ENCODE data around the gene ELOVL5. TPM values are rescaled to one million over a fixed set of nuclear protein-coding genes. Genes with fewer than 3 reads are reported as not detected.
"Not testable (repeated sequence)": the region's sequence is repeated elsewhere in the genome, so short reads cannot be mapped to it uniquely, and the experiment has no call there.

ELOVL5 gene
- total RNA-seq, 1 donor from 2014 or later: 19.0 TPM

DNA sequence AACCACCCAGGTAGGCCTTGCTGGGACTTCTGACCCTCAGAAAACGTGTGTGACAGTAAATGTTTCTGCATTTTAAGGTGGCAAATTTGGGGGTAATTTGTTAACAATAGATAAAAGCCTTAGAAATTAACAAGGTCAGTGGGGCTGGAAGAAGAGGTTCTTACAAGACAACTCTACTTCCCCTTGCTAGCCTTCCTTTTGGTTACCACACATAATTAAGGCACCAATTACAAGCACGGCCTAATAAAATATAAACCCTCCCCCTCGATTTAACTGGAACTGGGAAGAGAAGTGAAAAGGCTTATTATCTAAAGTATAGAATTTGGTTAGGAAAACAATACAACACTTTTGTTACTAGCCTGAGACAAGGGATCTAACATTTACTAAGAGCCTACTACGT, 38.8 kb downstream of the ELOVL5 start:
- H3K4me1 ChIP-seq: peaks cover 65% of the 10 kb centered on the region
- no peak overlapping the region for H3K27ac ChIP-seq (replicated peaks)
- TF ChIP-seq, protein P1, sequence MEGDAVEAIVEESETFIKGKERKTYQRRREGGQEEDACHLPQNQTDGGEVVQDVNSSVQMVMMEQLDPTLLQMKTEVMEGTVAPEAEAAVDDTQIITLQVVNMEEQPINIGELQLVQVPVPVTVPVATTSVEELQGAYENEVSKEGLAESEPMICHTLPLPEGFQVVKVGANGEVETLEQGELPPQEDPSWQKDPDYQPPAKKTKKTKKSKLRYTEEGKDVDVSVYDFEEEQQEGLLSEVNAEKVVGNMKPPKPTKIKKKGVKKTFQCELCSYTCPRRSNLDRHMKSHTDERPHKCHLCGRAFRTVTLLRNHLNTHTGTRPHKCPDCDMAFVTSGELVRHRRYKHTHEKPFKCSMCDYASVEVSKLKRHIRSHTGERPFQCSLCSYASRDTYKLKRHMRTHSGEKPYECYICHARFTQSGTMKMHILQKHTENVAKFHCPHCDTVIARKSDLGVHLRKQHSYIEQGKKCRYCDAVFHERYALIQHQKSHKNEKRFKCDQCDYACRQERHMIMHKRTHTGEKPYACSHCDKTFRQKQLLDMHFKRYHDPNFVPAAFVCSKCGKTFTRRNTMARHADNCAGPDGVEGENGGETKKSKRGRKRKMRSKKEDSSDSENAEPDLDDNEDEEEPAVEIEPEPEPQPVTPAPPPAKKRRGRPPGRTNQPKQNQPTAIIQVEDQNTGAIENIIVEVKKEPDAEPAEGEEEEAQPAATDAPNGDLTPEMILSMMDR (IDR thresholded peaks at IDR 0.05; ENCODE audit: borderline replicate concordance): no peak
- intact Hi-C loops (cut with micrococcal nuclease): no loop called here
- no peaks in the 10 kb centered on the region for H3K36me3 ChIP-seq
- H3K27me3 ChIP-seq (ENCODE audit: low read depth): no peaks in the 10 kb centered on the region
- peaks cover 5% of the 10 kb centered on the region for H3K9me3 ChIP-seq (replicated peaks)
- H3K4me3 ChIP-seq: no peak overlapping the region
- no peak for DNase-seq

DNA sequence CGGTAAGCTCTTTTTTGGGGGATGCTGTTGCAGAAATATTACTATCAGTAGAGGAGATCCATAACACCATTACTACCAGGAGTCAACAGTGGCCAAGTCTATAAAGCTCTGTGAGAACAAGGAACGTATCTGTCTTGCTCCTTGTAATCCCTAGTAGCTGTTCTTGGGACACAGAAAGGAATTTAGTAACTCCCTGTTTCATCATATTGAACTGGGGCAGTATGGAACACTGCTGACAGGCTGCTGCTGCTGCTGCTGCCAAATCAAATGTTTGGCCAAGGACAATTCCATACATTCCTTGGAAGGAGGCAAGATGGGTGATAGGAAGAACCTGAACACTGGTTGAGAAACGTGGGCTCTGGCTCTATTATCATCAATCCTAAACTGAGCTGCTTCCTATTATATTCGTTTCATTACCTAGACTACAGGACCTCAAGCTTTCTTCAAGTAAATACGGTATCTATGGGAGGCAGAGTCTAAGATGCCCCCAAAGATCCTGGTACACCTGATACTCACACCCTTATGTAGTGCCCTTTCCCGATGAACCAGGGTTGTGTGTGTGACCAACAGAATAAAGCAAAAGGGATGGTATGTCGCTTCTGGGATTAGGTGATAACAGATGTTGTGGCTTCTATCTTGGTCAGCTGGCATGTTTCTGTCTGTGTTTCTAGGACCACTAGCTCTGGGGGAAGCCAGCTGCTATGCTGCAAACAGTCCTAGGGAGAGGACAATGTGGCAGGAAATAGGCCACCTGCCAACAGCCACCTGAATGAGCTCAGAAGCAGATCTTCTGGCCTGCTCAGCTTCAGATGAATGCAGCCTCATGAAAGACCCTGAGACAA, 39.5 kb downstream of the ELOVL5 start:
- no peak for DNase-seq
- Histone ChIP-seq H3K27ac (replicated peaks) (no peak overlapping the region), H3K4me1 (peaks cover 61% of the 10 kb centered on the region), H3K36me3 (no peaks in the 10 kb centered on the region), H3K4me3 (no peak overlapping the region), H3K9me3 (replicated peaks) (peaks cover 5% of the 10 kb centered on the region), H3K27me3 (ENCODE audit: low read depth) (no peaks in the 10 kb centered on the region)
- TF ChIP-seq, protein P1 (IDR thresholded peaks at IDR 0.05; ENCODE audit: borderline replicate concordance): no peak
- intact Hi-C loops (cut with micrococcal nuclease): no loop called here

DNA sequence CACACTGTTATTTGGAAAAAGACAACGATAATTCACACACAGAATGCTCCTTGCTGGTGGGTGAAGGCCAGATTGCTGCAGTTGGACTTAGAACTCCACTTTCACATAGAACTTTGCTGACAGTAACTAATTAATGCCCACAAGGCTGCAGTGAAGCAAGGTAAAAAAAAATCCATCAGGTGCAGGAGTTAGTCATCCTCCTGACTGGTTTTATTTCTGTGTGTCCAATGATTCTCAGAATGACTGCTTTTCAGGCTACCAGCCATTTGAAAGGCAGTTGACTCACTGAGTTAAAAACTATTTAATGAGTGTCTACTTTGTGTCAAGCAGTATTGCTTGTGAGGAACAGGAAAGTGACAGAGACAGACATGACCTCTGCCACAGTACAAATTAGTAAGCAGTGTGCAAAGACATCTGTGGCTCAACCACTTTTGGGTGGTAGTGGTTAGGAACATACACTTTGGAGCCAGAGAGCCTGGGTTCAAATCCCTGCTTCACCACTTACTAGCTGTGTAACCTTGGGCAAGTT, 41.9 kb downstream of the ELOVL5 start:
- Histone ChIP-seq H3K9me3 (replicated peaks) (no peaks in the 10 kb centered on the region), H3K4me3 (no peak overlapping the region), H3K27ac (replicated peaks) (peak overlapping the region; percentile 5), H3K36me3 (no peaks in the 10 kb centered on the region), H3K27me3 (ENCODE audit: low read depth) (no peaks in the 10 kb centered on the region), H3K4me1 (peaks cover 73% of the 10 kb centered on the region)
- DNase-seq: no peak
- TF ChIP-seq, protein P1 (IDR thresholded peaks at IDR 0.05; ENCODE audit: borderline replicate concordance): no peak
- intact Hi-C loops (cut with micrococcal nuclease): no loop called here

DNA sequence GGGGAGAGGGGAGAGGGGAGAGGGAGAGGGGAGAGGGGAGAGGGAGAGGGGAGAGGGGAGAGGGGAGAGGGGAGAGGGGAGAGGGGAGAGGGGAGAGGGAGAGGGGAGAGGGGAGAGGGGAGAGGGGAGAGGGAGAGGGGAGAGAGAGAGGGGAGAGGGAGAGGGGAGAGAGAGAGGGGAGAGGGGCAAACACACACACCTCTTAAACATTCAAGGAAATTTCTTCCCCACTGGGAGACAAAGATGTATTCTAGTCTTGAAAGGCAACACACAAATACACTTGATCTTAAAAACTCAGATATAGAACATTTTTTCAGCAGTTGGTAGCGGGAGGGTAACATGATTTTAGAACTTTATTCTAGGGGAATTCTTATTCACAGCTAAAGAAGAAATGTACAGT, 42.5 kb downstream of the ELOVL5 start:
- H3K27ac ChIP-seq (replicated peaks); DNase-seq; intact Hi-C loops (cut with micrococcal nuclease); H3K36me3 ChIP-seq; H3K27me3 ChIP-seq (ENCODE audit: low read depth); H3K9me3 ChIP-seq (replicated peaks); H3K4me3 ChIP-seq: not testable (repeated sequence)
- H3K4me1 ChIP-seq: peaks cover 79% of the 10 kb centered on the region

DNA sequence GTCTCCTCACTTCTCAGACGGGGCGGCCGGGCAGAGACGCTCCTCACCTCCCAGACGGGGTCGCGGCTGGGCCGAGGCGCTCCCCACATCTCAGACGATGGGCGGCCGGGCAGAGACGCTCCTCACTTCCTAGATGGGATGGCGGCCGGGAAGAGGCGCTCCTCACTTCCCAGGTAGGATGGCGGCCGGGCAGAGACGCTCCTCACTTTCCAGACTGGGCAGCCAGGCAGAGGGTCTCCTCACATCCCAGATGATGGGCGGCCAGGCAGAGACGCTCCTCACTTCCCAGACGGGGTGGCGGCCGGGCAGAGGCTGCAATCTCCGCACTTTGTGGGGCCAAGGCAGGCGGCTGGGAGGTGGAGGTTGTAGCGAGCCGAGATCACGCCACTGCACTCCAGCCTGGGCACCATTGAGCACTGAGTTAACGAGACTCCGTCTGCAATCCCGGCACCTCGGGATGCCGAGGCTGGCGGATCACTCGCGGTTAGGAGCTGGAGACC, 43.2 kb downstream of the ELOVL5 start:
- intact Hi-C loops (cut with micrococcal nuclease); H3K27ac ChIP-seq (replicated peaks); DNase-seq; H3K27me3 ChIP-seq (ENCODE audit: low read depth); H3K4me3 ChIP-seq; H3K9me3 ChIP-seq (replicated peaks); H3K36me3 ChIP-seq: not testable (repeated sequence)
- H3K4me1 ChIP-seq: peaks cover 79% of the 10 kb centered on the region

DNA sequence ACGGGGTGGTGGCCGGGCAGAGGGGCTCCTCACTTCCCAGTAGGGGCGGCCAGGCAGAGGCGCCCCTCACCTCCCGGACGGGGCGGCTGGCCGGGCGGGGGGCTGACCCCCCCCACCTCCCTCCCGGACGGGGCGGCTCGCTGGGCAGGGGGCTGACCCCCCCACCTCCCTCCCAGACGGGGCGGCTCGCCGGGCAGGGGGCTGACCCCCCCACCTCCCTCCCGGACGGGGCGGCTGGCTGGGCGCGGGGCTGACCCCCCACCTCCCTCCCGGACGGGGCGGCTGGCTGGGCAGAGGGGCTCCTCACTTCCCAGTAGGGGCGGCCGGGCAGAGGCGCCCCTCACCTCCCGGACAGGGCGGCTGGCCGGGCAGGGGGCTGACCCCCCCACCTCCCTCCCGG, 43.8 kb downstream of the ELOVL5 start:
- not testable (repeated sequence) for H3K4me3 ChIP-seq; H3K36me3 ChIP-seq; H3K27ac ChIP-seq (replicated peaks); H3K27me3 ChIP-seq (ENCODE audit: low read depth); H3K9me3 ChIP-seq (replicated peaks); DNase-seq
- H3K4me1 ChIP-seq: peaks cover 81% of the 10 kb centered on the region
- intact Hi-C loops (cut with micrococcal nuclease): loop anchor here (5.0 kb wide), 1 partner anchor 42 kb away; the partner anchor contains the start of gene ELOVL5
